Esophagus muscularis mucosa (tissue), 3 donors: ENCODE measurements around the gene ZNF202.

Experiments
- EP300 ChIP-seq: sonication (generic); formaldehyde crosslinking; IDR thresholded peaks from one replicate; pipeline ENCODE4 v1.6.1; 2017; ENCODE audit warnings: antibody characterized with exemption
- TF ChIP-seq, protein P1 (sequence below), 3 experiments: fragments of 200-600 bp in 2 of 3; fragments of 450-650 bp in 1 of 3; sonication (generic) in 2 of 3; IDR thresholded peaks; one replicate each; pipeline ENCODE4 v1.5.1; 2017 to 2019; ENCODE audit warnings: antibody characterized with exemption in 3 of 3, mild to moderate bottlenecking in 2 of 3, moderate library complexity in 1 of 3

DNA sequence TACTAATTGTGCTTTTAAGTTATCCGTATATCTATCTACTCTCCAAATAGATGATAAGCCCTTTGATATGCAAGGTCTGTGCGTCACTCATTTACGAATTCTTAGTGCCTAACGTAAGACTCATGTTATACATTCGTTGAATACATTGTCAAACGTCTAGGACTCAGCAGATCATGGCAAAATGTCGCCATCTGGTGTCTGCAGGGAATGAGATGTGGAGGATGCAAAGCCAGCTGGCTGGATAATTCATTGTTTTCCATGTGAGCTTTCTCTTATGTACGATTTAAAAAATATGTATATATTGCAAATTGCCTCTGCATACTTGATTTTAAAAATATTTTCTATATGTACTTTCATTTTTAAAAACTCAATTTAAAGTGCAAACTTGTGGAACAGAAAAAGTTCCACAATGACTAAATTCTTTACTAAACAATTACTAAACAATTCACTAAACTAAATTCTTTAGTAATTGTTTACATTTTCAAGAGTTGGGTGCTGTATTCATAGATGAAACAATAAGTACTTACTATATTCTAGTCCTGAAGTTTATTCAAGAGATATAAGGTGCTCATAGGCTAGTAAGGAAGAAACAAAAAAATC lies 33.8 kb downstream of the ZNF202 start:
- no peak for TF ChIP-seq EP300
- TF ChIP-seq, protein P1, sequence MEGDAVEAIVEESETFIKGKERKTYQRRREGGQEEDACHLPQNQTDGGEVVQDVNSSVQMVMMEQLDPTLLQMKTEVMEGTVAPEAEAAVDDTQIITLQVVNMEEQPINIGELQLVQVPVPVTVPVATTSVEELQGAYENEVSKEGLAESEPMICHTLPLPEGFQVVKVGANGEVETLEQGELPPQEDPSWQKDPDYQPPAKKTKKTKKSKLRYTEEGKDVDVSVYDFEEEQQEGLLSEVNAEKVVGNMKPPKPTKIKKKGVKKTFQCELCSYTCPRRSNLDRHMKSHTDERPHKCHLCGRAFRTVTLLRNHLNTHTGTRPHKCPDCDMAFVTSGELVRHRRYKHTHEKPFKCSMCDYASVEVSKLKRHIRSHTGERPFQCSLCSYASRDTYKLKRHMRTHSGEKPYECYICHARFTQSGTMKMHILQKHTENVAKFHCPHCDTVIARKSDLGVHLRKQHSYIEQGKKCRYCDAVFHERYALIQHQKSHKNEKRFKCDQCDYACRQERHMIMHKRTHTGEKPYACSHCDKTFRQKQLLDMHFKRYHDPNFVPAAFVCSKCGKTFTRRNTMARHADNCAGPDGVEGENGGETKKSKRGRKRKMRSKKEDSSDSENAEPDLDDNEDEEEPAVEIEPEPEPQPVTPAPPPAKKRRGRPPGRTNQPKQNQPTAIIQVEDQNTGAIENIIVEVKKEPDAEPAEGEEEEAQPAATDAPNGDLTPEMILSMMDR (IDR thresholded peaks at IDR 0.05), result peak; percentile 54 to 62 (median 56)
